ENCODE measurements around the gene MIEN1.

GRCh38 chr17:39709319-39709997 lies 20.9 kb downstream of the MIEN1 start:
- TF ChIP-seq, protein P1, sequence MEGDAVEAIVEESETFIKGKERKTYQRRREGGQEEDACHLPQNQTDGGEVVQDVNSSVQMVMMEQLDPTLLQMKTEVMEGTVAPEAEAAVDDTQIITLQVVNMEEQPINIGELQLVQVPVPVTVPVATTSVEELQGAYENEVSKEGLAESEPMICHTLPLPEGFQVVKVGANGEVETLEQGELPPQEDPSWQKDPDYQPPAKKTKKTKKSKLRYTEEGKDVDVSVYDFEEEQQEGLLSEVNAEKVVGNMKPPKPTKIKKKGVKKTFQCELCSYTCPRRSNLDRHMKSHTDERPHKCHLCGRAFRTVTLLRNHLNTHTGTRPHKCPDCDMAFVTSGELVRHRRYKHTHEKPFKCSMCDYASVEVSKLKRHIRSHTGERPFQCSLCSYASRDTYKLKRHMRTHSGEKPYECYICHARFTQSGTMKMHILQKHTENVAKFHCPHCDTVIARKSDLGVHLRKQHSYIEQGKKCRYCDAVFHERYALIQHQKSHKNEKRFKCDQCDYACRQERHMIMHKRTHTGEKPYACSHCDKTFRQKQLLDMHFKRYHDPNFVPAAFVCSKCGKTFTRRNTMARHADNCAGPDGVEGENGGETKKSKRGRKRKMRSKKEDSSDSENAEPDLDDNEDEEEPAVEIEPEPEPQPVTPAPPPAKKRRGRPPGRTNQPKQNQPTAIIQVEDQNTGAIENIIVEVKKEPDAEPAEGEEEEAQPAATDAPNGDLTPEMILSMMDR (IDR thresholded peaks at IDR 0.05; ENCODE audit: insufficient read depth, low read depth, low read length), result no peak
- no peak for TF ChIP-seq EZH2 (IDR thresholded peaks at IDR 0.05; ENCODE audit: insufficient read depth, low read length)
